Tibial nerve (tissue), 4 donors: ENCODE results near the gene CDAN1.

Experiments
- CTCF ChIP-seq, 5 experiments: fragments of 200-600 bp in 3 of 5; fragments of 450-650 bp in 2 of 5; sonication (generic) in 3 of 5; IDR thresholded peaks; one replicate each; pipeline ENCODE4 v1.5.1; 2016 to 2019; ENCODE audit warnings: antibody characterized with exemption in 5 of 5, mild to moderate bottlenecking in 3 of 5, moderate library complexity in 2 of 5
- EP300 ChIP-seq, 2 donors: sonication (generic); formaldehyde crosslinking; IDR thresholded peaks; one replicate each; pipeline ENCODE4 v1.6.1; 2017; ENCODE audit warnings: antibody characterized with exemption in 2 of 2, mild to moderate bottlenecking in 1 of 2
- POLR2A ChIP-seq, 2 donors: fragments of 450-650 bp; IDR thresholded peaks; one replicate each; pipeline ENCODE4 v1.6.1; 2017; ENCODE audit warnings: antibody characterized with exemption in 2 of 2, mild to moderate bottlenecking in 2 of 2, moderate library complexity in 2 of 2

DNA sequence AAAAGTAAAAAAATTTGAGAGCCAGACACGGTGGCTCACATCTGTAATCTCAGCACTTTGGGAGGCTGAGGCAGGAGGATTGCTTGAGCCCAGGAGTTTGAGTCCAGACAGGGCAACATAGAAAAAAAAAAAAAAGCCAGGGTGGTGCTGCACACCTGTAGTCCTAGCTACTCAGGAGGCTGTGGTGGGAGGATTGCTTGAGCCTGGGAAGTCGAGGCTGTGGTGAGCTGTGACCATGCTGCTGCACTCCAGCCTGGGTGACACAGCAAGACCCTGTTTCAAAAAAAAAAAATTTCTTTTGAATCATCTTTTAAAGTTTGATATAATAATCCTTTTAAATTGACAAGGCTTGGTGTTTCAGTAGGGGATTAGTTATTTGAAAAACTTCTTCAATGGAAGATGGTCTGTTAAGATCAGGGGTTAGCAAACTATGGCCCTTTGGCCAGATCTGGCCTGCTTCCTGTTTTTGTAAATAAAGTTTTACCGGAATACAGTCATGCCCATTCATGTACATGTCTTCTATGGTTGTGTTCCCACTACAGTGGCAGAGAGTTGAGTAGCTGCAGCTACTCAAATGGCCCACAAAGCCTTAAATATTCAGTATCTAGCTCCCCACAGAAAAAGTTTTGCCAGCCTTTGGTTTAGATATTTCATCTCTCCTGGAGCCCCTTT lies 28.9 kb downstream of the CDAN1 start:
- TF ChIP-seq CTCF (IDR thresholded peaks at IDR 0.05), result no peak
- TF ChIP-seq EP300 (IDR thresholded peaks at IDR 0.05), result no peak
- no peak for TF ChIP-seq POLR2A (IDR thresholded peaks at IDR 0.05)
